T-helper 1 cell treated with Interleukin-12 subunit alpha and Interleukin-12 subunit beta and Interleukin-4 antibody, amounts not matched to agents 30 ng/mL and 1 ng/mL, for 36 hours (primary cell): ENCODE results near the gene CMTM7. TPM values are rescaled to one million over a fixed set of nuclear protein-coding genes. Genes with fewer than 3 reads are reported as not detected.

Source experiments
- intact Hi-C: fragments of 100-400 bp; cut with micrococcal nuclease; formaldehyde crosslinking; loops from one replicate; pipeline ENCODE4 v1.15.1; 2024
- total RNA-seq: library from RNA; stranded (reverse); gene quantifications from 2 replicates; pipeline ENCODE4 v1.2.3, GENCODE V29; 2022

The CMTM7 gene
- 65.3 and 67.6 TPM in 2 replicates for total RNA-seq

GRCh38 chr3:32391643-32392535 lies at the start of gene CMTM7:
TSS of gene CMTM7 (plus strand) at chr3:32391853. CDS start at chr3:32391907, 54 bp downstream.
- intact Hi-C loops = loop anchor here (1.0 to 5.0 kb wide), 11 partner anchors 7 to 860 kb away; partner anchors contain the start of genes CMTM6, CMTM8, CNOT10 and DYNC1LI1

- intact Hi-C loops = no loop called here
Measured at GRCh38 chr3:32347343-32348125, 44.1 kb upstream of the CMTM7 start.

- intact Hi-C loops = no loop called here
Measured at GRCh38 chr3:32349184-32349583, 42.5 kb upstream of the CMTM7 start.

GRCh38 chr3:32352563-32352962 lies 39.1 kb upstream of the CMTM7 start:
- intact Hi-C loops = no loop called here

- intact Hi-C loops = no loop called here
Measured at GRCh38 chr3:32353351-32353750, 38.3 kb upstream of the CMTM7 start.

- intact Hi-C loops = no loop called here
Measured at GRCh38 chr3:32354362-32354778, 37.3 kb upstream of the CMTM7 start.

GRCh38 chr3:32355751-32356291 lies 35.8 kb upstream of the CMTM7 start:
- intact Hi-C loops = no loop called here

GRCh38 chr3:32359766-32360492 lies 31.7 kb upstream of the CMTM7 start:
- intact Hi-C loops = no loop called here

GRCh38 chr3:32360493-32360827 lies 31.2 kb upstream of the CMTM7 start:
- intact Hi-C loops = no loop called here

- intact Hi-C loops = no loop called here
Measured at GRCh38 chr3:32366638-32367397, 24.8 kb upstream of the CMTM7 start.

- intact Hi-C loops = no loop called here
Measured at GRCh38 chr3:32367442-32367841, 24.2 kb upstream of the CMTM7 start.

- intact Hi-C loops = loop anchor here (5.0 kb wide), 1 partner anchor 316 kb away; the partner anchor contains the start of gene CNOT10
Measured at GRCh38 chr3:32371461-32372212, 20.0 kb upstream of the CMTM7 start.

GRCh38 chr3:32372213-32372490 lies 19.5 kb upstream of the CMTM7 start:
- intact Hi-C loops = loop anchor here (5.0 kb wide), 1 partner anchor 315 kb away; the partner anchor contains the start of gene CNOT10

- intact Hi-C loops = loop anchor here (5.0 kb wide), 1 partner anchor 314 kb away; the partner anchor contains the start of gene CNOT10
Measured at GRCh38 chr3:32373276-32373675, 18.4 kb upstream of the CMTM7 start.

- intact Hi-C loops = loop anchor here (2.0 to 5.0 kb wide), 2 partner anchors 39 to 313 kb away; partner anchors contain the start of gene CNOT10
Measured at GRCh38 chr3:32373844-32374243, 17.8 kb upstream of the CMTM7 start.

- intact Hi-C loops = loop anchor here (1.0 to 5.0 kb wide), 10 partner anchors 16 to 312 kb away; partner anchors contain the start of genes CMTM7 and CNOT10
Measured at GRCh38 chr3:32374788-32375595, 16.7 kb upstream of the CMTM7 start.

GRCh38 chr3:32375596-32375930 lies 16.1 kb upstream of the CMTM7 start:
- intact Hi-C loops = loop anchor here (1.0 to 2.0 kb wide), 9 partner anchors 16 to 290 kb away; partner anchors contain the start of gene CMTM7

GRCh38 chr3:32376115-32376514 lies 15.5 kb upstream of the CMTM7 start:
- intact Hi-C loops = no loop called here
